ENCODE measurements around the gene YEATS2.

Gene YEATS2

DNA sequence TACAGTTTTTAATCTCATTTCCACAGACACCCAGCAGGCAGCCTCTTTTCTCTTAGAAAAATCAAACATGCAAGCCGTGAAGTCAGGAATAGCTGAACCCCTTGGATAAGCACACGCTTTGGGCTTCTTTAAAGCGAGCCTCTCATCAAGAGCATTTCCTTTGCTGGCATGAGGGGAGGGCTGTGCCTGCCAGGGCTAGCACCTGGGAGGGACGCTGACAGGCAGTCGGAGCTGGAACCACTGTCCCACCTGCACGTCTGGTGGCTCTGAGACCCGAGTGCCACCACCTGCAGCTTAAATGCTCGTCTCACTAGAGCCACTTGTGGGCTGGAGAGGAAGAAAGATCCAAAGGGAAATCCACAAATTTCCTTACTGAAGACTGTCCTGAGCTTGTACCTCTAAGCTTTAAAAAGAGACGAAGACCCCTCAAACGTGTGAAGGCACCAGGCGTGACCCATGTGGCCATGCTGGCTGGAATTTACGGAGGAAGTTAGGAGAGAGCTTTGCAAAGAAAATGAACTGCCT is 118.4 kb downstream of the YEATS2 start:
- DNase-seq: no peak

DNA sequence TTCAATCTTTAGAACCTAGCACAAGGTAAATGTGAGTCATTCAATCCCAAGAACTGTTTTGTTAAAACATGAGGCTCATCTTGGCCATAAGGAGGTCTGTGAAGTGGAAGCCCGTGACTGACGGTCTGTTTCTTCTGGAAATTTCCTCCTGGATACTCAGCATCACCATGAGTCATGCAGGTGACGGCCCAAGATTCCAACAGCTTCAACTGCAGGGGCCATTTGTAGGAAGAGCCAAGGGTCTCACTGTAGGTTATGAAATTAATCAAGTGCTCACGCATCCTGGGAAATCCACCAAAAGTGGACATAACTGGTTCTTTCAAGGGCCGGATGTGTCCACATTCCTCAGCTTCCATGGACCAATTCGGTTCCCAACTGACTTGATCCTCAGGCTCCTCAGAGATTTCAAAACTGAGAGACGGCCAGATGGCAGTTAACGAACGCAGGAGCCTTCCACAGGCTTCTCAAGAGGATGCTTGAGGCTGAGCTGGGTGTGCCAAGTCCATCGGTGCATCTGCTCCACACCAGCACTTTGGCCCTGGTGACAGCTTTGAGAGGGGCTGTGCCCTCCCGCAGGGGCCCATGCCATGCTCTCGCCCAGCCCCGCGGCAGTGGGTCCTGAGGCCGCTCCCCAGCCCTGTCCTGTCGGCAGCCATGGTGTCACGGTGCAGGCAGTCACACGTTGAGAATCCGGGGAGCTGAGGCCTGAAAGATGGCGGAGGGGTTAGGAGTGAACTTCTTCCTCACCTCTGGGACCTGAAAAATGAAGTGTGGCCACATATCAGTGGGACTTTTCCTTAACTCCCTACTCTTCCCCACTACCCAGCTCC is 119.3 kb downstream of the YEATS2 start:
- no peak for DNase-seq

DNA sequence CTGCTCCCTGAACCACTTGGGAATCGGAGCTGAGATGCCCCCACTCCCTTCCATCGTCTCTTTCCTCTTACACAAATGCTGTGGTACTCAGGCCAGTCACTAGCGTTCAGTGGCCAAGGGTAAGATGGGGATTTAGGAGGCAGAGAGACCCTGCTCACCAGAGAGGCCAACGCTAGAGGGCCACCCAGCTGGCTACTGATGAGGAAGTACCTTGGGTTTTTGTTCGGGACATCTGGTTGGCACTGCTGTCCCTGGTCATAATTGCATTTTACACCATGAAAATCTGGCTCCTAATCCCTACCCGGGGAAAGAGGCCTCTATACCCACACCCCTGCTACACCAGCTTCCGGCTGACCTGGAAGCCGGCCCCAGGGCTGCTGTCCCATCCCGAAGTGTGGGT is 120.0 kb downstream of the YEATS2 start:
- DNase-seq: no peak

DNA sequence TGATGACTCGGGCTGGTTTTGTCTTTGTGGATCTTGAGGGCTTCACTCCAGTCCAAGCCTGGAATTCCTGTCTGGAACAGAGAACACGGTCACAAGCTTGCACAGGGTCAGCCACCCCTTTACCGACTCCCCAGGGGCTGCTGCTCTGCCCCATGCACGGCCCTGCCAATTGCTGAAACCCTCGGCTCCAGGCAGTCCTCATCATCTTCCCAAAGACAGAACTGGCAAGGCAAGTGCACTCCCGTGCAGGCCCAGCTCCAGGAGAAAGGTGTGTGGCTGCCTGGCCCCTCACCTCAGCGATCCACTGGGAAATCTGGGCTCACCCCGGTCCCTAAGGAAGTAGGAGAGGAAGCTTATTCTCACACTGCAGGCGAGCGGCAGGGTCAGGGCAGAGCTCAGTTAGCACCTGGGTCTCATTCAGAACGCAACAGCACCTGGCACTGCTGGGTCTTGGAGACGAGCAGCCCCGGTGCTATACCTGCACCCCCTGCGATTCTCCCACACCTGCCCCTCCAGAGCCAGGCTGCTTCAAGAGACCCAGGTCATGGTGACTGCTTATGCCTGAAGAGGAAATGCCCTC is 120.5 kb downstream of the YEATS2 start:
- DNase-seq: no peak

DNA sequence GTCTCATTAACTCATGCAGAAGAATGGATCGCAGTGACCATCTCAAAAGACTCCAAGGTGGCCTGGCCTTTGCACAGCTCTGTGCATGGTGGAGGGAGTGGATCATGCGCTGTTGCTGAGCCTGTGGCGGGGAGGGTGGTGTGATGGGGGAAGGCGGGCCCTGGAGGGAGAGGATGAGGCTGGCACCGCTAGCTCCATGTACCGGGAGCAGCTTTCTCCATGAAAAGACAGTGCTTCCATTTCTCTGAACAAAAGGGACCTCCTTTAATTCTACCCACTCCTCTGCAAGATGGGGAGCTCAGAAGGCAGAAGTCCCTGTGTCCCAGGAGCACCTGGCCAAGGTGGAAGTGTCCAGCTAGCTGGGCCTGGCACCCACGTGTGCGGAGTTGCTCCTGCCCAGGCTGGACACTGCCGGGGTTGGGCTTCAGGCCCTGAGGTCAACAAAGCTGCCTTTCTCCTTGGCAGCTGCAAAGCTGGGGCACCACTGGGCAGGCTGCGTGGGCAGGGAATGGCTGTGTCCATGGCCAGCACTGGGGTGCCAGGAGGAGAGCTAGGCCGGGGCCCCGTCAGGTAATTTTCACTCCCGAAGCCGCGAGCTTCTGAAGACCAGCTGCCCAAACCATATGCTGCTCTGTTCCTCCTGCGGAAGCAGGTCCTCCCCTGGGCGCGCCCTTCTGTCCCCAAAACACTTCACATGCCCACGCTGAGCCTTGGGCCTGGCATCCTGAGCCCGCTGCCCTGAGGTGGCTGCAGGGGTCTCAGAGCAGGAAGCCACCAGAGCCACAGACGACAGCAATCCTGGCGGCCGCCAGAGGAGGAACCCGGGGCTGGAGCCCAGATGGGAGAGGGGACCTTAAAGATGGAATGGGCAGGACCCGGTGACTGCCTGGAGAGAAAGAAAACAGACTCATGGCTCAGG is 121.4 kb downstream of the YEATS2 start:
- no peak for DNase-seq

DNA sequence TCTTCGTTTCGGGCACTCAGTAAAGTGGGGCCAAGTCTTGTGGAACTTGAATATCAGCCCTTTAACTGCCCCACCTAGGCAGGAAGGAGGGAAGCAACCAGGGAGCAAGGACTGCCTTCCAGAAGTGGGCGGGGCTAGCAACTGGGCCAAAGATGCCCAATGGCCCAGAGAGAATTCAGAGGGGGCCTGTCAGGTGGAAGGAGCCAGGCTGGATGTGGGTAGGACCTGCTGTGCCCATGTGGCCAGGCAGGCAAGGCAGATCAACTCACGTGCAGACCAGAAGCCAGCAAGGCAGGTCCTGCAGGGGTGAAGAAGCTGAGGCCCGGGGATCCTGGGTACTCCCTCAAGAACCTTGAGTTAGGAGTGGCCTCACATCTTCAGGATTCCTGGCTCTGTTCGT is 122.2 kb downstream of the YEATS2 start:
- no peak for DNase-seq

DNA sequence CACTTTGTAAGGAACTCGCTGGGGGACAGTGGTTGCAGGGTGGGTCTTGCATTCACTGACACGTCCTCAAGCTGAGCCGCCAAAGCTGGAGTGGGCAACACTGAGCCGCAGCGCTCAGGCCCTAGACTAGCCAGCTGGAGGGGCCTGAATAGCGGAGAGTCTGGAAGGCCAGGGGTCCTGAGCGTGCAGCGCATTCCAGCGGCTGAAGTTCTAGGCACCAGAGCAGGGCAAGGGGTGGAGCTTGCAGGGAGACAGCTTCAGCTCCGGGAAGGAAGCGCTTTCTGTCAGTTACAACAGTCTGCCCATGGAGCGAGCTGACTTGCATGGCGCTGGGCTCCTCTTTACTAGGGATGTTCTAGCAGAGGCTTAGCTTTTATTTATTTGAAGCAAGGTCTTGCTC is 125.0 kb downstream of the YEATS2 start:
- no peak for DNase-seq

DNA sequence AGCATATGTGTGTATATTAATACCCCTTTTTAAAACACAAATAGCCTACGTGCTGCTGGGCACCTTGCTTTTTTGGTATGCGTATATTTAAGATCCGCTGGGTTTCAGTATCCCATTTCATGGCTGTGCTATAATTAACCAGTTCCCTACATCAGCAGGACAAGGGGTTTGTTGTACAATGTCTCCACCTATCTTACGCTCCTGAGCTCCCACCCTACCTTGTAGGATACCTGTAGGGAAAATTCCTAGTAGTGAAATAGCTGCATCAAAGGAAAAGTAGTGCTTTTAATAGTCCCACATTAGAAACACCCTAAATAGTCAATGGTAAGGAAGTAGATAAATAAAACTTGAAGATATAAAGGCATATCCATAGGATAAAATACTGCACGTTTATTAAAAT is 126.4 kb downstream of the YEATS2 start:
- no peak for DNase-seq

DNA sequence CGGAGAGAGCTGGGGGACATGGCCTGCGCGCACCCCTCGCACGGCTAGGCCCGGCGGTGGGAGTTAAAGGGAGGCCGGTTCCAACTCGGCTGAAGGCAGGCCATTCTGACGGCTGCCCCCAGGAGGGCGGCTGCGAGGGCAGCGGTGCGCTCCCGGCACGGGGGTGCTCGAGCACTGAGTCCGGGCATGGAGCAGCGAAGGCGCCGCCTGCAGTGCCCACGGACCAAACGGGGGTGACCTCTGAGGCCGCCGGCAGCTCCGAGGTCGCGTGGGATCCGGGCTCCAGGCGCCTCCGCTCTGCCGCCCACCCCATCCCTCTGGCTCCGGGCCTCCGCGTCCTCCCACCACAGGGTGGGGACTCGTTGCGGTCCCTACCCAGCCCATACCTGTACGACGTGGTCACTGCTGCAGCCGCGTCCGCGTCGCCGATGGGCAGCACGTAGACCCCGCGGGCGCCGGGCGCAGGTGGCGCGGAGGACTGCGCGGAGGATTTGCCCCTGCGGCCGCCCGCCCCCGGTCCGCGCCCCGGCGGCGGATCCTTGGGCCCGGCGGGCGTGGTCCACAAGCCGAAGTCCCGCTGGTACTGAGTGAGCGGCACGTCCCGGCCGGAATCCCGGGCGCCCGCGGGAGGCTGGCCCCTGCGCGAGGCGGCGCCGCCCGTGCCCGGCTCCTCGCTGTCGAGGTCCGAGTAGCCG is 127.3 kb downstream of the YEATS2 start:
- no peak for DNase-seq

DNA sequence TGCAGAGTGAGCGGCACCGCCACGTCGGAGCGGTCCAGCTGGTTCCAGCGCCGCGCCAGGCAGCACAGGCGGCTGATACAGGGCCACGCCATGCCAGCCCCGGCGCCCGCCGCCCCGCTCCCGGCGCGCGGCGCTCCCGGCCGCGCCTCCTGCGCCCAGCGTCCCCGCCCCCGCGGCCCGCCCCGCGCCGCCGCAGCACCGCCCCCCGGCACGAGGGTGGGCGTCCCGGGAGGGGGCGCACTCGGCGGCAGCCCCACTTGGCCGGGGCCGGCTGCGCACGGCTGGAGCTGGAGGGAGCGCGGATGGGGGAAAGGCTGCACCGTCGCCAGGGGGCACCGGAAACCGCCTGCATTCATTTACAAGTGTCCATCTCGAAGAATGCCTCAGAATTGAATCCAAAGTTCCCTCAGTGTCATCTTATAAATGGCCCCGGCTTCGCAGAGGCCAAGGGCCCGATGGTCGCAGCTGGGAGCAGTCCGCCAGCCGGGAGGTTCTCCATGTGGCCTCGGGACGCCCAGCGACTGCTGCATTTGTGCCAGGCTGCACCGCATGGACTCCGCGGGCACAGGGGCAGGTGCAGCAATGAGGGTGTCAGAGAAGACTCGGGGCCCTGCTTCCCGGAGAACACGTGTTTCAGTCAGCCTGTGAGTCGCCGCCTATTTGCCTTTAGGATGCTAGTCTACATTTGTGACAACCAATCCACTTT is 128.0 kb downstream of the YEATS2 start, which contains the start of gene MAP6D1:
MAP6D1 (minus strand) TSS at position 122 of the 706 bp plus-strand sequence; CDS start at position 92, 30 bp downstream.
- DNase-seq: peak; percentile 55

DNA sequence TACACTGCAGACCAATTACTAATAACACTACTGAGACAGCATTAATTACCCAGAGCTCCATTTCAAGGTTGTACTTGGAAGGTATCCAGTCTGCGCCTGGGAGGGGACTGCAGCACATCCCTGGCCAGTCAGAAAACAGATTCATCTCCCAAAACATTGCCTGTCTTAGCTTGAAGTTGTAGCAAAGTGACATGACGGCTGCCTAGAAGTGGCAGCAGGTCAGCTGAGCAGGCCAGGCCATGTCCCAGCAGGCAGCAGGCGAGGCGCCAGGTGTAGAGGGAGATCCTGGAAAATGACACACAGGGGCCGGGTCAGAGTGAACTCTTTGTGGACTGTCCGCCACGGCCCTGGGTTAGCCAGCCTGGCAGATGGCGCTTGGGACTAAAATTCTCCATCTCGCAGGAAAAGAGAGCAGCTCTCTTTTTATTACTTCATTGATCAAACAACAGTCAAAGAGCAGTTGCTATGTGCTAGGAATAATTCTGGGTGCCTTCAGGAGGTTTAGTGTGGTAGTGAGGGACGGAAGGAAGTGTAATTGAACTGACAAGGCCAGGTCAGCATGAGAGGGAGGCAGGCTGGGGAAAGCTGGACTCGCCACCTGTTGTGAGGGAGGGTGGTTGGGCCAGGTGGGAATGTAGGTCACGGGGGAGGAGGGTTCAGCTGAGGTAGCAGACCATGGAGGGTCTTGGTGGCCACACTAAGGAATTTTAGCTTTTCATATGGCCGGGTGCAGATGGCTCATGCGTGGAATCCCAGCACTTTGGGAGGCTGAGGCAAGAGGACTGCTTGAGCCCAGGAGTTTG is 129.1 kb downstream of the YEATS2 start:
- DNase-seq: no peak

DNA sequence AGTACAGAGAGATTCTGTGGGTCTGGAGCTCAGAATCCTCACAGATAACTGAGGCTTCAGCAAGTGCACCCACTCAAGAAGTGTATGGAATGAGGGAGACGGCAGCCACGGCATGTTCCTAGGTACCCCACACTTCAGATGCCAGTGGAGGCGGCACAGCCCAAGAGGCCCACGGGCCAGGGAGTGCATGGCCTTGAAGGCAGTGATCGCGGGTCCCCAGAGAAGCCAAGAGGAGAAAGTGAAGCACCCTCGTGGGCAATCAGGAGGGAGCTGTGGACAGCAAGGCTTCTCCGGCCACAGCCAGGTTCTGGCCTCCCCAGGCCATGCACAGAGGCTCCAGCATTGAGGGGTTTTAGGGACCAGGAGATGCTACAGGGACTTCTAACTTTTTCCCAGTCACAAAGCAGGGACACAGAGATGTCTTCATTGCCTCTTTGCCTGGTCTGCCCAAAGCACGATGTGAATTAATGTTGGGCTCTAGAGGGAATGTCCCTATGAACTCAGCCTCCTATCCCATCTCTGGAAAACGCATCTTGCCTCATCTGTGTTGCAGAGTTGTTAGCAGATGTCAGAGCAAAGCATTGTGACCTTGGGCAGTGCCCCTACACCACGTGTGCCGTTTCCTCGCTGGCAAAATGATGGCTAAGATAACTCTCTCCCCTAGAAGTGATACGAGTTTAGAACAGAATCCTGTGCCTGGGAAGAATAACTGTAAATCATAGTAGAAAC is 130.4 kb downstream of the YEATS2 start:
- no peak for DNase-seq

DNA sequence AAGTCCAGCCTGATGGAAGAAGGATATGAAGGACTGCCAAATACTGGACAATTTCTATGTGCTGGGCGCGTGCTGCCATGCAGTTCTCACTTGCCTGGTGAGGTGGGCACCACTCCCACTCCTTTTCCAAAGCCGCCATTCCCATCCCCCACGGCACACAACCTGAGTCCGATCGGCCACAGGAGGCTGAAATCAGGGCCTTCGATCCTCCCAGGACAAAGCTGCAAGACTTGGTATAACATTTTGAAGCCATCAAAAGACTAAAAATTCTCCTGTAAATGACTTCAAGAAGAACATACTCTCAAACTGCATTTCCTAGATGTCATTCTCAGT is 130.9 kb downstream of the YEATS2 start:
- DNase-seq: no peak

DNA sequence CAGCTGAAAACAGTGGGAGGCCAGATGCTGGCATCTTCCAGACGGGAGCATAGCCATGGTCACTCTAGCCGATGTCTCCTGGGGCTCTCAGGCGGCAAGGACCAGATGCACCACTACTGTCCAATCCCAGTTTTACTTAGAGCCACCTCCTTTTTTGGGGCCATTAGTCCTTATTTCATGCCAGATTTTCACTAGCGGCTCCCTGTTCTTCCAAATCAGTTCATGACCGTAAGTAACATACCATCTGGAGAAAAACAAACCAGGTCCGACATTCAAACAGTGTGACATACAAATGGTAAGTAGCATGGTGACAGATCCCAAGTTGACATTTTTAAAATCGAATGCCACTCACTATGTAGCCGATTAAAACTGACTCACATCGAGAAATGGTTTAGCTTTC is 131.9 kb downstream of the YEATS2 start:
- DNase-seq: no peak

DNA sequence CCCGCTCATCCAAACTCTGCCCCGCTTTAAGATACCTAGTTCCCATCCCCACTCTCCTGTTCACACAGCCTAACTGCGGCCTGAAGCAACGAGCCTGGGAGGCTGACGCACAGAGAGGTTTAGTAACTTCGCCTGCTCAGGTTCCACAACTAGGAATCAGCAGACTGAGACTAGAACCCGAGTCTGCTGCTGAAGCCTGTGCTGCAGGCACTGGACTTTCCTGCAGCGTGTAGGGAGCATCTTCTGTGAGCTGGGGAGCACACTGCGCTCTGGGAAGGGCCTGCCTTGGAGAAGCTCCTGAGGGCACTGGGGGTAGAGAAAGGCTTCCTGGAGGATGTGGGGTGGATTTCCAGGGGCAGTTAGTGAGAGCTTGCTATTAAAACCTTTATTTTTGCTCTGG is 132.6 kb downstream of the YEATS2 start:
- no peak for DNase-seq

DNA sequence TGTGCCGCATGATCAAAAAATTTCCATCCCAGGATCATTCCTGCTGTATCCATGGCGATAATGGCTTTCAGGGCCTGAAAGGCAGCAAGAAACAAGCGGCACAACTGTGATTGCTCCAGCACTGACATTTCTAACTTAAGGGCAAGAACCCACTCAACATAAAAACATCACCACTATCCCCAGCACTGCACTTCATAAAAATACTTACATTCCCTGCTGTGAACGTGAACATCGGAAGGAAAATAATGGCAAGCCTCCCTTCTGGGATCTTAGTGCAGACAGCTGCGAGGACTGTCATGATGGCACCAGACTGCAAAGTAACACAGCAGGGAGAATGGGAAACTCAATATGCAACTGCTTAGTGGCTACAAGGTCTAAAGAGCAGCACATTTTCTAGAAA is 135.9 kb downstream of the YEATS2 start:
- DNase-seq: no peak

DNA sequence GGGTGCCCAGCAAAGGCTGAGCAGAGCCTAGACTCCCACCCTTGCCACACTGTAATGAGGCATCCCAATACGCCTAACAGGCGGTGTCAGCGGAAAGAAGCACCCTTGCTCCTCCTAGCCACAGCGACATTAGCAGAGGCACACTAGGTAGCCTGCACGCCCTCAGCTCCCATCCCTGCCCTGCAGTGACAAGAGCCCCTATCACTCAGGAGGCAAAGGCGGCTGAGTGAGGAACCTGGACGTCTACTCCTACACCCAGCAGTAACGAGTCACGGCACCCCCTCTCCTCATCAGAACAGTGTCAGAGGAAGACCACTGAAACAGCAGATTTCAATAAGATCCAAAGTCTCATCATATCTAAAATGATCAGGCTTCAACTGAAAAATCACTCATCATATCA is 139.8 kb downstream of the YEATS2 start:
- no peak for DNase-seq

DNA sequence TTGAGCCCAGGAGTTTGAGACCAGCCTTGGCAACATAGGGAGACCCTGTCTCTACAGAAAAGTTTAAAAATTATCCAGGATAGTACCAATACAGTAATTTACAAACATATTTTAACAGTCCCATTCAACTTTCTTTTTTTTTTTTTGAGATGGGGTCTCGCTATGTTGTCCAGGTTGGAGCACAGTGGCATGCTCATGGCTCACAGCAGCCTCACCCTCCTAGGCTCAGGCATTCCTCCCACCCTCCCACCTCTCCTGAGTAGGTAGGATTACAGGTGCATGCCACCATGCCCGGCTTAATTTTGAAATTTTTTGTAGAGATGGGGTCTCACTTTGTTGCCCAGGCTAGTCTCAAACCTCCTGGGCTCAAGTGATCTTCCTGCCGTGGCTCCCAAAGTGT is 140.3 kb downstream of the YEATS2 start:
- no peak for DNase-seq

DNA sequence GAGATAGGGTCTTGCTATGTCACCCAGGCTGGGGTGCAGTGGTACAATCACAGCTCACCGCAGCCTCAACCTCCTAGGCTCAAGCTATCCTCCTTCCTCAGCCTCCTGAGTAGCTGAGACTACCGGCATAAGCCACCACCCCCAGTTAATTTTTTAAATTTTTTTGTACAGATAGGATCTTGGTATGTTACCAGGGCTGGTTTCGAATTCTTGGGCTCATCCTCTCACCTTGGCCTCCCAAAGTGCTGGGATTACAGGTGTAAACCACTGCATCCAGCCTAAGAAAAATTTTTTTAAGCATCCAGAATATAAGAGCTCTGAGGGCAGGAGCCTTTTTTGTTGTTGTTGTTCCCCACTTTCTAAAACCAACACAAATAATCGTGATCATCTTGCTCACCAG is 142.2 kb downstream of the YEATS2 start:
- no peak for DNase-seq

DNA sequence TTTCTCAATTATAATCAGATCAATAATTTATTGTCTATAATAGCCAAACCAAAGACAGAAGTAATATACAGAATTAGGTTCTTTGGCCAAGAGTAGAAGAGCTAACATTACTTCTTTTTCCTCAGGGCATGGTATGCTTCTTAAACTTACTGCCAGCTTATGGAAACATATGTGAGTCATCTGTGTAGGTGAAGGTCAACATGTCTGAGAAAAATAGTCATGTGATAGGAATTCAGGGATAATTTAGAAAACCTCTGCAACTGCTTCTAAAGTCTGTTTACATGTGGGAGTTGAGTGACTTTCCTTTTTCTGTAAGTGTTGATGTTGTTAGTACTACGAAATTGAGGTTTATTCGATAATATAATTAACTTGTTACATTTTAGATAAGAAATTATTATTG is 147.0 kb downstream of the YEATS2 start:
- DNase-seq: no peak

DNA sequence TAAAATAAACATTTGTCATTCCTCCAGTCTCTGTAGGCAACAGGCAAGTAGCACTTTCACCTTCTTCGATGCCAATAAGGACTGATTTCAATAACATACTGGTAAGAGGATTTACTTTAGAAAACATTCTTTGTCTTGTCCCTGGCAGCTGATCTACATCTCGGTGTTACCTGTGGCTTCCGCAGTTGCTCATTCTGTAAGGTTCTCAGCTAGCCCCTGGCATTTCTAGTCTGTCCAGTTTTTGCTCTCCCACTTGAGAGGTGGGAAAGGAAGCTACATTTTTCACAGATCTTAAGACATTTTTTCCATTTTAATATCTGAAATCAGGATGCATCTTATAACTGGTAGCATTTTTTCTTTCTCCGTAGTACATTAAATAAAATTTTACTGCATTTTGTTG is 147.5 kb downstream of the YEATS2 start:
- DNase-seq: no peak

Data from MV-4-11 (cell line).